ENCODE data around the gene CLDN16.

- TF ChIP-seq CTCF (IDR thresholded peaks at IDR 0.05) (no peak), POLR2A (IDR thresholded peaks at IDR 0.05) (no peak)
These were observed 5.9 kb upstream of the CLDN16 start for GRCh38 chr3:190382082-190382481.

All from breast epithelium (tissue), 3 donors.